Neural cell (in vitro differentiated cells): ENCODE measurements around the gene TCTN1.
"Not testable (repeated sequence)": the region's sequence is repeated elsewhere in the genome, so short reads cannot be mapped to it uniquely, and the experiment has no call there.

Experiments
- CTCF ChIP-seq: fragments of 450-650 bp; IDR thresholded peaks from 2 replicates; pipeline ENCODE4 v1.5.1; 2014; ENCODE audit warnings: antibody characterized with exemption, mild to moderate bottlenecking, moderate library complexity; ENCODE audit not compliant: poor library complexity, severe bottlenecking
- EZH2 ChIP-seq: fragments of 200-600, 300-800 bp; shearing (Covaris generic), sonication (generic); IDR thresholded peaks from 2 replicates; pipeline ENCODE4 v1.6.1; 2014; ENCODE audit warnings: antibody characterized with exemption, low read length, borderline replicate concordance, mild to moderate bottlenecking; ENCODE audit not compliant: insufficient read depth, poor library complexity, severe bottlenecking
- MXI1 ChIP-seq: fragments of 450-650 bp; conservative IDR thresholded peaks from 2 replicates; pipeline ENCODE4 v1.6.1; 2014; ENCODE audit warnings: antibody characterized with exemption, mild to moderate bottlenecking; ENCODE audit not compliant: poor library complexity, severe bottlenecking
- POLR2AphosphoS5 ChIP-seq: IDR thresholded peaks from 2 replicates; pipeline ENCODE4 v1.6.1; 2012
- TF ChIP-seq, protein P1 (sequence below): IDR thresholded peaks from 2 replicates; pipeline ENCODE4 v1.6.1; 2012; ENCODE audit warnings: borderline replicate concordance

DNA sequence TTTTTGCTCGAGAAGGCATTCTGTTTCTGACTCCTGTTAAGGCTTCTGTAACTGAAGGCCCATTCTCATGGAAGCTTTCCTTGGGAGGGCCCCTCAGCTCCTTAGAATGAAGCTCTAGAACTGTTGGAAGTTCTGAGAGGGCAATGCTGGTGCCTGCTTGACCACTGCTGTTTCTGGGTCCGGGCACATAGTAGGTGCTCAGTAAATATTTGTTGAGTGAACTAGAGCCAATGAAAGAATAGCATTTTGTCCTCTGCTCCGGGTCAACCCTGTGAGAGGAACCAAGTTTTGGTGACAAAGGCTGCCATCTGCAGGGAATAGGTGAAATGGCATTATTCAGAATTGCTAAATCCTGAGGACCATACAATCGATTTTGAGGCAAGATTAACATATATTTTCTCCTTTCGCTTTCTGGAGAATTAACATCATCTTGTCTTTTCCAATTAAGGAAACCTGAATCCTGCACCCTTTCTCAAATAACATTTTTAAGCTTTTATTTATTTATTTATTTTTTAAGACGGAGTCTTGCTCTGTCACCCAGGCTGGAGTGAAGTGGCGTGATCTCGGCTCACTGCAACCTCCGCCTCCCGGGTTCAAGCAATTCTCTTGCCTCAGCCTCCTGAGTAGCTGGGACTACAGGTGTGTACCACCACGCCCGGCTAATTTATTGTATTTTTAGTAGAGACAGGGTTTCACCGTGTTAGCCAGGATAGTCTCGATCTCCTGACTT, 11.7 kb upstream of the TCTN1 start:
- TF ChIP-seq CTCF = peak; percentile 77
- TF ChIP-seq EZH2, MXI1, POLR2AphosphoS5: not testable (repeated sequence)
- TF ChIP-seq, protein P1, sequence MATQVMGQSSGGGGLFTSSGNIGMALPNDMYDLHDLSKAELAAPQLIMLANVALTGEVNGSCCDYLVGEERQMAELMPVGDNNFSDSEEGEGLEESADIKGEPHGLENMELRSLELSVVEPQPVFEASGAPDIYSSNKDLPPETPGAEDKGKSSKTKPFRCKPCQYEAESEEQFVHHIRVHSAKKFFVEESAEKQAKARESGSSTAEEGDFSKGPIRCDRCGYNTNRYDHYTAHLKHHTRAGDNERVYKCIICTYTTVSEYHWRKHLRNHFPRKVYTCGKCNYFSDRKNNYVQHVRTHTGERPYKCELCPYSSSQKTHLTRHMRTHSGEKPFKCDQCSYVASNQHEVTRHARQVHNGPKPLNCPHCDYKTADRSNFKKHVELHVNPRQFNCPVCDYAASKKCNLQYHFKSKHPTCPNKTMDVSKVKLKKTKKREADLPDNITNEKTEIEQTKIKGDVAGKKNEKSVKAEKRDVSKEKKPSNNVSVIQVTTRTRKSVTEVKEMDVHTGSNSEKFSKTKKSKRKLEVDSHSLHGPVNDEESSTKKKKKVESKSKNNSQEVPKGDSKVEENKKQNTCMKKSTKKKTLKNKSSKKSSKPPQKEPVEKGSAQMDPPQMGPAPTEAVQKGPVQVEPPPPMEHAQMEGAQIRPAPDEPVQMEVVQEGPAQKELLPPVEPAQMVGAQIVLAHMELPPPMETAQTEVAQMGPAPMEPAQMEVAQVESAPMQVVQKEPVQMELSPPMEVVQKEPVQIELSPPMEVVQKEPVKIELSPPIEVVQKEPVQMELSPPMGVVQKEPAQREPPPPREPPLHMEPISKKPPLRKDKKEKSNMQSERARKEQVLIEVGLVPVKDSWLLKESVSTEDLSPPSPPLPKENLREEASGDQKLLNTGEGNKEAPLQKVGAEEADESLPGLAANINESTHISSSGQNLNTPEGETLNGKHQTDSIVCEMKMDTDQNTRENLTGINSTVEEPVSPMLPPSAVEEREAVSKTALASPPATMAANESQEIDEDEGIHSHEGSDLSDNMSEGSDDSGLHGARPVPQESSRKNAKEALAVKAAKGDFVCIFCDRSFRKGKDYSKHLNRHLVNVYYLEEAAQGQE = not testable (repeated sequence)
